Activated T-cell treated with anti-CD3 and anti-CD28 coated beads, Interleukin-2, amount 50 U/mL, for 24 hours (primary cell): Measurements from ENCODE around the gene GTPBP10.
"Not testable (repeated sequence)": the region's sequence is repeated elsewhere in the genome, so short reads cannot be mapped to it uniquely, and the experiment has no call there.

Experiments used
- DNase-seq: peaks from one replicate; pipeline ENCODE4 v3.0.0-alpha.2; 2020
- H3K27ac Mint-ChIP-seq: 2 replicates; pipeline ENCODE4 v1.8.0; 2020; ENCODE audit warnings: mild to moderate bottlenecking, mixed read lengths
- H3K27me3 Mint-ChIP-seq: 2 replicates; pipeline ENCODE4 v1.8.0; 2020; ENCODE audit warnings: mixed read lengths
- H3K36me3 Mint-ChIP-seq: 2 replicates; pipeline ENCODE4 v1.8.0; 2020; ENCODE audit warnings: low read depth, mixed read lengths
- H3K4me1 Mint-ChIP-seq: 2 replicates; pipeline ENCODE4 v1.8.0; 2020; ENCODE audit warnings: low read depth, mixed read lengths
- H3K4me3 Mint-ChIP-seq: 2 replicates; pipeline ENCODE4 v1.8.0; 2020; ENCODE audit warnings: mild to moderate bottlenecking, moderate library complexity, mixed read lengths
- H3K9me3 Mint-ChIP-seq: 2 replicates; pipeline ENCODE4 v1.8.0; 2020; ENCODE audit warnings: mixed read lengths

The GTPBP10 gene

GRCh38 chr7:90346336-90347125, at the start of gene GTPBP10:
Gene GTPBP10 (plus strand): TSS chr7:90346716. CDS start chr7:90346742, 26 bp downstream.
- DNase-seq, result peak; percentile 97
- peaks cover 39% of the 10 kb centered on the region for H3K36me3 Mint-ChIP-seq
- H3K27me3 Mint-ChIP-seq, result no peaks in the 10 kb centered on the region
- H3K27ac Mint-ChIP-seq, result peak within 1 kb of the TSS; percentile 98
- peaks cover 46% of the 10 kb centered on the region for H3K4me1 Mint-ChIP-seq
- no peaks in the 10 kb centered on the region for H3K9me3 Mint-ChIP-seq
- peak within 1 kb of the TSS; percentile 96 for H3K4me3 Mint-ChIP-seq

- DNase-seq, result no peak
- Mint-ChIP-seq H3K36me3 (no peaks in the 10 kb centered on the region), H3K27ac (no peak overlapping the region), H3K4me1 (no peaks in the 10 kb centered on the region), H3K27me3 (no peaks in the 10 kb centered on the region), H3K4me3 (no peak overlapping the region), H3K9me3 (peaks cover 2% of the 10 kb centered on the region)
Measured at GRCh38 chr7:90298145-90299038, 48.1 kb upstream of the GTPBP10 start.

GRCh38 chr7:90303241-90303640, 43.3 kb upstream of the GTPBP10 start:
- Mint-ChIP-seq H3K27ac (no peak overlapping the region), H3K4me1 (no peaks in the 10 kb centered on the region), H3K4me3 (no peak overlapping the region), H3K36me3 (no peaks in the 10 kb centered on the region), H3K9me3 (no peaks in the 10 kb centered on the region), H3K27me3 (no peaks in the 10 kb centered on the region)
- DNase-seq, result no peak

- Mint-ChIP-seq H3K36me3 (no peaks in the 10 kb centered on the region), H3K27me3 (peaks cover 10% of the 10 kb centered on the region), H3K9me3 (no peaks in the 10 kb centered on the region), H3K4me1 (no peaks in the 10 kb centered on the region), H3K4me3 (no peak overlapping the region), H3K27ac (no peak overlapping the region)
- no peak for DNase-seq
Measured at GRCh38 chr7:90309872-90310271, 36.6 kb upstream of the GTPBP10 start.

- no peak for DNase-seq
- Mint-ChIP-seq H3K36me3 (no peaks in the 10 kb centered on the region), H3K4me1 (no peaks in the 10 kb centered on the region), H3K27me3 (peaks cover 15% of the 10 kb centered on the region), H3K4me3 (no peak overlapping the region), H3K9me3 (no peaks in the 10 kb centered on the region), H3K27ac (no peak overlapping the region)
Measured at GRCh38 chr7:90311175-90311574, 35.3 kb upstream of the GTPBP10 start.

- Mint-ChIP-seq H3K4me1 (no peaks in the 10 kb centered on the region), H3K9me3 (no peaks in the 10 kb centered on the region), H3K36me3 (no peaks in the 10 kb centered on the region), H3K4me3 (no peak overlapping the region), H3K27me3 (peaks cover 24% of the 10 kb centered on the region), H3K27ac (no peak overlapping the region)
- DNase-seq, result no peak
Measured at GRCh38 chr7:90312745-90313144, 33.8 kb upstream of the GTPBP10 start.

GRCh38 chr7:90313907-90314306, 32.6 kb upstream of the GTPBP10 start:
- H3K4me1 Mint-ChIP-seq, result no peaks in the 10 kb centered on the region
- DNase-seq, result no peak
- no peaks in the 10 kb centered on the region for H3K9me3 Mint-ChIP-seq
- H3K36me3 Mint-ChIP-seq, result no peaks in the 10 kb centered on the region
- H3K4me3 Mint-ChIP-seq, result no peak overlapping the region
- no peak overlapping the region for H3K27ac Mint-ChIP-seq
- peaks cover 28% of the 10 kb centered on the region for H3K27me3 Mint-ChIP-seq

- Mint-ChIP-seq H3K36me3 (no peaks in the 10 kb centered on the region), H3K27me3 (peaks cover 56% of the 10 kb centered on the region), H3K27ac (no peak overlapping the region), H3K9me3 (no peaks in the 10 kb centered on the region), H3K4me3 (no peak overlapping the region), H3K4me1 (peaks cover 11% of the 10 kb centered on the region)
- no peak for DNase-seq
Measured at GRCh38 chr7:90320014-90320413, 26.5 kb upstream of the GTPBP10 start.

- Mint-ChIP-seq H3K4me1 (peaks cover 11% of the 10 kb centered on the region), H3K9me3 (no peaks in the 10 kb centered on the region), H3K36me3 (no peaks in the 10 kb centered on the region), H3K27ac (no peak overlapping the region), H3K27me3 (peaks cover 52% of the 10 kb centered on the region), H3K4me3 (no peak overlapping the region)
- no peak for DNase-seq
Measured at GRCh38 chr7:90320418-90320800, 26.1 kb upstream of the GTPBP10 start.

- Mint-ChIP-seq H3K9me3 (no peaks in the 10 kb centered on the region), H3K27me3 (peaks cover 52% of the 10 kb centered on the region), H3K27ac (no peak within 1 kb of the TSS), H3K4me3 (peak within 1 kb of the TSS; percentile 25), H3K4me1 (peaks cover 11% of the 10 kb centered on the region), H3K36me3 (no peaks in the 10 kb centered on the region)
- DNase-seq, result peak; percentile 33
Measured at GRCh38 chr7:90320801-90321494, 25.6 kb upstream of the GTPBP10 start, which contains the start of gene FAM237B. Gene FAM237B (minus strand): TSS chr7:90321304. CDS start chr7:90319748, 1,556 bp downstream.

GRCh38 chr7:90322837-90323236, 23.7 kb upstream of the GTPBP10 start:
- no peak for DNase-seq
- Mint-ChIP-seq H3K27ac (no peak overlapping the region), H3K36me3 (no peaks in the 10 kb centered on the region), H3K4me3 (no peak overlapping the region), H3K4me1 (peaks cover 11% of the 10 kb centered on the region), H3K27me3 (peaks cover 43% of the 10 kb centered on the region), H3K9me3 (no peaks in the 10 kb centered on the region)

GRCh38 chr7:90326500-90326899, 20.0 kb upstream of the GTPBP10 start:
- Mint-ChIP-seq H3K27me3 (peaks cover 20% of the 10 kb centered on the region), H3K27ac (no peak overlapping the region), H3K9me3 (no peaks in the 10 kb centered on the region), H3K36me3 (no peaks in the 10 kb centered on the region), H3K4me3 (no peak overlapping the region), H3K4me1 (peaks cover 2% of the 10 kb centered on the region)
- DNase-seq, result no peak

GRCh38 chr7:90334193-90334843, 12.2 kb upstream of the GTPBP10 start:
- no peak for DNase-seq
- no peaks in the 10 kb centered on the region for H3K4me1 Mint-ChIP-seq
- peaks cover 14% of the 10 kb centered on the region for H3K27me3 Mint-ChIP-seq
- H3K9me3 Mint-ChIP-seq, result no peaks in the 10 kb centered on the region
- H3K27ac Mint-ChIP-seq, result no peak overlapping the region
- H3K36me3 Mint-ChIP-seq, result no peaks in the 10 kb centered on the region
- no peak overlapping the region for H3K4me3 Mint-ChIP-seq

GRCh38 chr7:90334926-90335325, 11.6 kb upstream of the GTPBP10 start:
- not testable (repeated sequence) for H3K4me1 Mint-ChIP-seq

More at GRCh38 chr7:90334926-90335325, 11.6 kb upstream of the GTPBP10 start:
- not testable (repeated sequence) for H3K36me3 Mint-ChIP-seq, H3K4me3 Mint-ChIP-seq, H3K9me3 Mint-ChIP-seq, H3K27ac Mint-ChIP-seq, DNase-seq
- H3K27me3 Mint-ChIP-seq, result peaks cover 14% of the 10 kb centered on the region
